ENCODE results near the gene GDPD5.
A peak's percentile ranks its signal among the peaks of the same experiment; 100 is the strongest.

The GDPD5 gene

DNA sequence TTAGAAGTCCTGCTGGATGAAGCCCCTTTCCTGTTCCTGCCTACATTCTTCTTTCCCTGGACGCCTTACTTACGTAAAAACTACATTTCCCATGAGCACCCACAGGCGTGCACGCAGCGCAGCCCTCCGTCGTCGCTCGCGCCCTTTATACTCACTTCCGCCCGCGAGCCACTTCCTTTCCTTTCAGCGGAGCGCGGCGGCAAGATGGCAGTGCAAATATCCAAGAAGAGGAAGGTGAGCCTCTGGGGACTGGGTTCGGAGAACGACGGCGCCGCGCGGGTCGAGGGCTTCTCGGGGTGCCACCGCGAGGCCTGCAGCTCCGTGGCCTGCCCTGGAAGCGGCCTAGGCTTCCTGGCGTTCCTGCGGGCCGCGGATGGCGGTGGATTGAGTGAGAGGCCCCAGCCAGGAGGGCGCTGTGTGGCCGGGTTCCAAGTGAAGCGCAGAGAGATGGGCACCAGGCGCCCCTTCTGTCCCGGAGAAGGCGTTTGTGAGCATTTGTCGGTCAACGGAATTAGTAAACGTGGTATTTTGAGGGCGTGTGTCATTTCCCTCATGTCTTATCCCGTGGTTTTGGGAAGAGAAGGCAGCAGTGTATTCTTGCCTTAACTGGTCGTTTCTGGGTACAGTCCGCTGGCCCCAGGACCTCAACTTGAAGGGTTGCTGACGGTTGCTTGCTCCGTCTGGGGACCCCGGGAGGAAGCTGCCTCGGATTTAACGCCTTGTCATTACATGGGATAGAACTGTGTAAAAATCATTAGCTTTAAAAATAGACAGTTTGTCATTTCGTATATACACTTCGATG, 126.2 kb downstream of the GDPD5 start, which contains the start of gene RPS3:
Gene RPS3 (plus strand): TSS at position 175 of the 802 bp plus-strand sequence. CDS start 30 bp downstream, at position 205.
- DNase-seq (ENCODE audit: low spot score) = peak; percentile 91

DNA sequence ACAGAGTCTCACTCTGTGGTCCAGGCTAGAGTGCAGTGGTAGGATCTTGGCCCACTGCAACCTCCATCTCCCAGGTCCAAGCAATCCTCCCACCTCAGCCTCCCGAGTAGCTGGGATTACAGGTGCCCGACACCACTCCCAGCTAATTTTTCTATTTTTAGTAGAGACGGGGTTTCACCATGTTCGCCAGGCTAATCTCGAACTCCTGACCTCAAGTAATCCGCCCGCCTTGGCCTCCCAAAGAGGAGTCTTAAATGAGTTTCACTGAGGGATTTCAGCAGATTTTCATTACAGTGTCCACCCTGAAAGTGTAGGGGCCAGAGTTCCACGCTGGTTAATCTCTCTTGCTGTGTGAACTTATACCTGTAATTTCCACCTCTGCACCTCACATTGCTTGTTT, 126.8 kb downstream of the GDPD5 start:
- no peak for DNase-seq (ENCODE audit: low spot score)

DNA sequence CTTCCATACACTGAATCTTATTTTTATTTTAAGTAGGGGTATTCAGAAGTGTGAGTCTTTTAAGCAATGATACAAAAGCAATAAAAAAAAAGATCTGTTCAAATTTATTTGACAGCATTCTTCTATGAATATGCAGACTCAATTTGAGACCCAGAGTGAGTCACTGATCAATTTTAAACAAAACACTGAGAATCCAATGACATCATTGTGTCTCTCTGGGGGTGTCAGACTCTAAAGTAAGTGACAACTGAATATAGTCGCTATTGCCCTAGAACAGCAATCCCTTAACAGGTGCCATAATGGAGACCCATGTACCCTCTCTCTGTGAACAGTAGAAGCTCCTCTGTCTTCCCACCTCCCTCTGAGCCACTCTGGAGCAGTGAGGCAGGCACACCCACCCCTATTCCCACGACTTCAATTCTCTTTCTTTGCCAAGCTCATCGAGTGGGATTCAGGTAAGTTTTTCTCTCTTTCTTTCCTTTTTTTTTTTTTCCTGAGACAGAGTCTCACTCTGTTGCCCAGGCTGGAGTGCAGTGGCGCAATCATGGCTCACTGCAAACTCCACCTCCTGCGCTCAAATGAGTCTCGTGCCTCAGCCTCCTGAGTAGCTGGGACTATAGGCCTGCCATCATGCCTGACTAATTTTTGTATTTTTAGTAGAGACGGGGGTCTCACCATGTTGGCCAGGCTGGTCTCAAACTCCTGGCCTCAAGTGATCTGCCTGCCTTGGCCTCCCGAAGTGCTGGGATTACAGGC, 131.5 kb downstream of the GDPD5 start:
- DNase-seq (ENCODE audit: low spot score) = no peak

DNA sequence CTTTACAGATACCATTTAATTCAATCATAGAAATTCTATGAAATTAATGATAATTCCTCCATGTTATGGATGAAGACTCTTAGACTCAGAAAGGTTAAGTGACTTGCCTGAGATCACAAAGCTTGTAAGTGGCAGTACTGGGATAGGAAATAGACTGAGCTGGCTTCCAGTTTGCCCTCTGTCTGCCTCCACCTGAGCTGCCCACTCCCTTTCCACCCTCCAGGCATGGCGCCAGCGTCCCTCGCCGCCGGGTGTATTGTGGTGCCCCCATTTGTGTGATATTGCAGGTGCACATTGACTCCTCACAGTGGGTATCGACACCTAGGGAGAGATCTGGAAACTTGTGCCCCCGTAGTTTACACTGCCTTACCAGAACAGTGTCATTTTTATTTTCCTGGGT, 135.8 kb downstream of the GDPD5 start:
- DNase-seq (ENCODE audit: low spot score) = no peak

DNA sequence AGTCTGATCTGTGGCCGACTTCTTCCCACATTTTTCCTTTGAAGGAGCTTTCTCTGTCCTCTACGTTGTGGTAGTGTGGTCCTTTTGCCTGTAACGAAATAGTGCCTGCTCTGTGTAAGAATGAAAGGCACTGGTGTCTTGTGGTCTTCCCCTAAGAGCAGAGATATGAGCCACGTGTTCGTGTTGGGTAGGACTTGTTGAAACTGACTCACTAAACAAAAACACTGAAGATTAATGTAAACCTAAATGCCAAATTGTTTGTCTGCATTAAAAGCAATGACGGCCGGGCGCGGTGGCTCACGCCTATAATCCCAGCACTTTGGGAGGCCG, 136.5 kb downstream of the GDPD5 start:
- DNase-seq (ENCODE audit: low spot score) = no peak

DNA sequence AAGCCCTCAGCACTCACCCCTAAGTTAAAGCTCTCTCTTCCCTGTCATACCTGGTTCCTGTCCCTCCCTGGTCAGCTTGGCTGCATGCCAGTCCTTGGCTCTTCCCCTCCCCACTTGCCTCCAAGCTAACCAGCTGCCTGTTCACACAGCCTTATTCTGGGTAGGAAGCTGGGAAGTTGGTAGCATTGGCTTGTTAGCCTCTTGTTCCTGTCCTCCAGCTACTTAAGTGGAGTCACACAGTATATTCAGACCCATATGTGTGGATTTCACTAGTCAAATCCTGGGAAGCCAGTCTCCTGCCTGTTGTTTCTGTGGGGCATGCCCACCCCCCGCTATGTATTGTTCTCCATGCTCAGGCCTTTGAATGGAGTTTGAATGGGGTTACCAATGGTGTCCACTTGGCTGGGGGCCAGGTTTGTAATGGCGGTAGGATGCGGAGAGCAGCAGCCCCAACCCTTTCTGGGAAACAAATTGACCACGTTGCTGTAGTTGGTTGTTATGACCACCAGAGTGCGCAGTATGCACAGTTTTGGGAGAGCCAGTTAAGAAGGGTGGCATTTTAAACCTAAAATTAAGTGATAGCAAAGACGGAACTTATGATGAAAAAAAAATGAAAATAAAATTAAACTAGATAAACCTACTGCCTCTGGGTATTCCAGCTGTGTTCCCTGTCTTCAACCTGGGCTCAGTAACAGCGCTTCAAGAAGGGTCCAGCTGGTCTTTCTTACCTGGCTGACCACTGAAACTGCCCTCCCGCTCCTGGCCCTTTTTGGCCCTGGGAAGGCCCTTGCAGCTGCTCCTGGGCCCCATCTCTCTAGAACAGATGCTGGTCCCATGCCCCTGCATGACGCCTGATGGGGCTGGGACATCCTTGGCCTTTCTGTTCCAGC, 137.1 kb downstream of the GDPD5 start:
- DNase-seq (ENCODE audit: low spot score) = peak; percentile 82

DNA sequence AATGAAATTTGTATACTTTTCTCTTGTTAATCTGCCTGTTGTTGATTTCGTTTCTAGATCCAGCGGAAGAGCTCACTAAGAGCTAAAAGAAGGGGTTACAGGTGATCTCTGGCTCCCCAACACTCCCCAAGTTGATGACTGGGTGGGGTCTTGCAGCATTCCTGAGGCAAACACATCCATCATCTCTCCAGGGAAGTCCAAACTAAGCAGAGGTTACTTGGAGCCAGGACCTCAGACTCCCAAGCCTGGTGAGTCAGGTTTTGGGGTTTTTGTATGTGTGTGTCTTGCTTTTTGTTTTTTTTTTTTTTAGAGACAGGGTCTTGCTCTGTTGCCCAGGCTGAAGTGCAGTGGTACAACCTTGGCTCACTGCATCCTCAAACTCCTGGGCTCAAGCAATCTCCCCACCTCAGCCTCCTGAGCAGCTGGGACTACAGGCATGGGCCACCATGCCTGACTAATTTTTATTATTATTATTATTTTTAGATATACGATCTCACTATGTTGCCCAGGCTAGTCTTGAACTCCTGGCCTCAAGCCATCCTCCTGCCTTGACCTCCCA, 137.9 kb downstream of the GDPD5 start:
- no peak for DNase-seq (ENCODE audit: low spot score)

DNA sequence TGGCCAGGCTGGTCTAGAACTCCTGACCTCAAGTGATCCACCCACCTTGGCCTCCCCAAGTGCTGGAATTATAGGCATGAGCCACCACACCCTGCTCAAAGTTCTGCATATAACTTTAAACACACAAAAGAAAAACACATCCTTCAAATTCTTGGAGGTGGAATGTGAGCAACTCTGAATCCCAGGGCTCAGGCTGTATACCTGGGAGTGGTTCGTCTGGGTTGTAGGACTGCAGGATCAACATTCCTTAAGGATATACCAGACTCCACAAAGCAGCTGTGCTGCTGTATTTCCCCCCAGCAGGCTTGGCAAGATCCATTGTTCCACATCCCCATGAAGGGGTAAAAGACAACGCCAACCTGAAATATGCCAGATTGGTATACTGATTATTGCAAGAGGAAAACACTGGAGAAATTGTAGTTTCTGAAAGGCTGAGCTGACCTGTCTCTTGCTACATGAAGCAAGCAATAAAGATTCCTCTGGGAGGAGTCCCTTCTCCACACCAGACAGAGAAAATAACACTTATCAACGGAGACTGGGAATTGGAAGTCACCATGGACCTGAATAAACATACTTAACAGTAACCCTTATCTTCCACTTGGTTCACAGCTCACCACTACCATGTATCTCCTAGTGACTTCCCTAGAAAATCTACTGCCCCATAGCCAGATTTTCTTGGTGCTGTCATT, 138.7 kb downstream of the GDPD5 start:
- DNase-seq (ENCODE audit: low spot score) = no peak

Measured in iPS-NIHi11 (cell line).